ENCODE measurements around the gene TRIM8. TPM values are rescaled to one million over a fixed set of nuclear protein-coding genes. Genes with fewer than 3 reads are reported as not detected.
A peak's percentile ranks its signal among the peaks of the same experiment; 100 is the strongest.

The TRIM8 gene
- total RNA-seq, 2 donors from 2014 or later = 63.6 to 73.0 TPM

- Mint-ChIP-seq H3K27ac (peak overlapping the region; percentile 99), H3K27me3 (no peaks in the 10 kb centered on the region), H3K4me3 (peak overlapping the region; percentile 99), H3K4me1 (peaks cover 41% of the 10 kb centered on the region), H3K36me3 (ENCODE audit: low read depth) (peaks cover 2% of the 10 kb centered on the region)
- DNase-seq (peak; percentile 67 to 81 (median 73)), ATAC-seq (peak; percentile 58)
- no peaks in the 10 kb centered on the region for H3K9me3 ChIP-seq (ENCODE audit: control insufficient read depth, low read length, poor library complexity, severe bottlenecking)
Observed at GRCh38 chr10:102644646-102645387, 538 bp downstream of the TRIM8 start.

DNA sequence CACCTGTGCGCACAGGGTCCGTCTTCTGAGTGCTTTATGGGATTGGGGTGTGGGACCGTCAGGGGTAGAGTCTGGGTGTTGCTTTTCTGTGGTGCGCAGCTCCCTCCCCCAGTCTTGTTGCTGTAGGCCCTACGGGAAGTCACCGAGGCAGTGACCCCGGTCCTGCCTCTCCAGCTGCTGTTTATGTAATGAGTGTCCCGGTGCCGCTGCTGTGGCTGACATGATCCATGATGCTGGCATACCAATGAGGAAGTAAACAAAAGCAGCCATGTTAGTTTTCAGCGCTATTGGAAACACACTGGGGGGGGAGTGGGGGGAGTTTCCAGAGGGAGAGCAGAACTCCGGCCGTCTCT lies 1.1 kb downstream of the TRIM8 start:
- H3K4me1 Mint-ChIP-seq = peaks cover 44% of the 10 kb centered on the region
- peaks cover 2% of the 10 kb centered on the region for H3K36me3 Mint-ChIP-seq (ENCODE audit: low read depth)
- peak in 2 of 3 donors; percentile 28 to 37 for DNase-seq
- no peaks in the 10 kb centered on the region for H3K27me3 Mint-ChIP-seq
- H3K9me3 ChIP-seq (ENCODE audit: control insufficient read depth, low read length, poor library complexity, severe bottlenecking) = no peaks in the 10 kb centered on the region
- ATAC-seq = no peak
- peak overlapping the region; percentile 99 for H3K4me3 Mint-ChIP-seq
- H3K27ac Mint-ChIP-seq = peak overlapping the region; percentile 99

DNA sequence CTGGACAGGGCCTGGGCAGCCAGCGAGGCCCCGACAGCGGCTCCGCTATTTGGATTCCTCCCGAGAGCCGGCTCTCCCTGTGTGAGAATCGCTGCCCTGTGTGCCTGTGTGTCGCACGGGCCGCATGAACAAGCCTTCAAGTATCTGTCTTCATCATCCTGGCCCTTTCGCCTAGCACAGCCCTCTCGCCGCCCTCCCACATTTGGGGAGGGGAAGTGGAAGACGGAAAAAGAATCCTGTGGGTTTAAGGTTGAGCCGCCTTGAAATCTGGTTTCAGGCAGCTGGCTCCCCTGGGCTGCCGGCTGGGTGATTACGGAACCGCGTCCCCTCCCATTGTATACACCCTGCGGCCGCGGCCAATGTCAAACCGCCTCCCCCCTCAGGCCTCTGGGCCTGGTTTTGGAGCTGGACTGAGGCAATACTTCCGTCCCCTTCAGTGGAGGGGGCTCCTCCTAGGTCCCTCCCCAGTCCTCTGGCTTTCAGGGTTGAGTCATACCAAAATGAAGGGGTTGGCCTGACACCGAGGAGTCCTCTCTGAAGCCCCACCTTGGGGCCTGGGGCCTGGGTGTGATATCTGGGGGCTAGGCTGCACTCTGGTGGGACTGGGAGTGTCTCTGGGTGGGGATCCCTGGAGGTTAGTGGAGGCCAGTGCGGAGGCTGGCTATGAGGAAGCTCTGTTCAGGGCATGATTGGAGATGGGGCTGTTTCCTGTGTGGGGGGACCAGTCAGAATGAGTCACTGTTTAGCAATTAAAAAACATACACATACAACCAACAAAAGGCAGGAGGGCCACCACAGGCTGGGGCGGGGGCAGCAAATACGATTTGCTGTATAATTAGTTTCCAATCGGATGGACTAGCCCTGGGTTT lies 1.7 kb downstream of the TRIM8 start:
- peak; percentile 26 to 66 (median 34) for DNase-seq
- H3K9me3 ChIP-seq (ENCODE audit: control insufficient read depth, low read length, poor library complexity, severe bottlenecking) = no peaks in the 10 kb centered on the region
- H3K4me3 Mint-ChIP-seq = peak overlapping the region; percentile 99
- peaks cover 2% of the 10 kb centered on the region for H3K36me3 Mint-ChIP-seq (ENCODE audit: low read depth)
- H3K27me3 Mint-ChIP-seq = no peaks in the 10 kb centered on the region
- peak overlapping the region; percentile 99 for H3K27ac Mint-ChIP-seq
- ATAC-seq = peak; percentile 24
- H3K4me1 Mint-ChIP-seq = peaks cover 49% of the 10 kb centered on the region

- peak in 1 of 3 donors; percentile 39 for DNase-seq
- ATAC-seq = peak; percentile 12
- Mint-ChIP-seq H3K36me3 (ENCODE audit: low read depth) (peaks cover 2% of the 10 kb centered on the region), H3K4me3 (peak overlapping the region; percentile 99), H3K27me3 (no peaks in the 10 kb centered on the region), H3K27ac (peak overlapping the region; percentile 99), H3K4me1 (peaks cover 51% of the 10 kb centered on the region)
- H3K9me3 ChIP-seq (ENCODE audit: control insufficient read depth, low read length, poor library complexity, severe bottlenecking) = no peaks in the 10 kb centered on the region
Observed at GRCh38 chr10:102646610-102647442, 2.5 kb downstream of the TRIM8 start.

DNA sequence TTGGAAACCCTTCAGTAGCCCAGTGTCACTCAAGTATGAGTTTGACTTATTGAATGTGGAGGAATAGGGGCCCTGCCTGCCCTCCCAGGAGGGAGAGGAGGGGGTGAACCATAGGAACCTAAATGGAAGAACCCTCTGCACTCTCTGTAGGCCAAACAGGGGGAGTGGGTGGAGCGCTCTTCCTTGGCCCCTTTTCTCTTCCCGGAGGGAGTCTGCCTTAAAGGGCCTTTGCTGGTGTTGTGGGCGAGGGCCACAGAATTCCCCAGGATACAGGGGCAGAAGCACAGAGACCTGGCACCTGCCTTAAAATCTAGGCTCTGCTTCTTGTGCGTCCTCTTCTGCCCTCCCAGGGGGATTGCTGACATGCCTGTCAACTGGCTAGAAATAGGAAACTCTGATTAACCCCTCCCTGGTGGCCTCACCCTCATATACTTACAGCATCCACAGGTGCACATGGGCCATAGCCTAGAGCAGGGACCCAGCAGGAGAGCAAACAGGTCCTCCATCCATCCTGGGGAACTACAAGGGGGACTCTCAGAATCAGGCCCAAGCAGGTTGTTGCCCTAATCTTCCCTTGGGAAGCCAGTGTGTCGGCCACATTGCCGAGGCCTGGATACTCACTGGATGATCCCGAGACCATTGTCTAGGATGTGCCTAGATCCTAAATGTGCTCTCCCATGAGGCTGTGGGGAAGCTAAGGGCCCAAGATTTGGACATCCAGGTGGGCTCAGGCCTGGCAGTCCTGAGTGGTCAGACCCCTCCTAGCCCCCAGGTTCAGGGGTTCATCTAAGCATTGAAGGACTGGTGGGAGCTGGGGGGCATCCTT lies 3.4 kb downstream of the TRIM8 start:
- H3K36me3 Mint-ChIP-seq (ENCODE audit: low read depth) = peaks cover 2% of the 10 kb centered on the region

GRCh38 chr10:102648269-102648888 lies 4.1 kb downstream of the TRIM8 start:
- H3K4me1 Mint-ChIP-seq = peaks cover 62% of the 10 kb centered on the region
- H3K4me3 Mint-ChIP-seq = peak overlapping the region; percentile 99
- H3K27ac Mint-ChIP-seq = peak overlapping the region; percentile 99
- DNase-seq = no peak
- ATAC-seq = no peak
- H3K36me3 Mint-ChIP-seq (ENCODE audit: low read depth) = peaks cover 2% of the 10 kb centered on the region
- no peaks in the 10 kb centered on the region for H3K9me3 ChIP-seq (ENCODE audit: control insufficient read depth, low read length, poor library complexity, severe bottlenecking)
- no peaks in the 10 kb centered on the region for H3K27me3 Mint-ChIP-seq

More for the DNA sequence above, 3.4 kb downstream of the TRIM8 start:
- H3K4me1 Mint-ChIP-seq = peaks cover 56% of the 10 kb centered on the region
- H3K9me3 ChIP-seq (ENCODE audit: control insufficient read depth, low read length, poor library complexity, severe bottlenecking) = no peaks in the 10 kb centered on the region
- no peaks in the 10 kb centered on the region for H3K27me3 Mint-ChIP-seq
- H3K27ac Mint-ChIP-seq = peak overlapping the region; percentile 99
- ATAC-seq = no peak
- H3K4me3 Mint-ChIP-seq = peak overlapping the region; percentile 99
- no peak for DNase-seq

DNA sequence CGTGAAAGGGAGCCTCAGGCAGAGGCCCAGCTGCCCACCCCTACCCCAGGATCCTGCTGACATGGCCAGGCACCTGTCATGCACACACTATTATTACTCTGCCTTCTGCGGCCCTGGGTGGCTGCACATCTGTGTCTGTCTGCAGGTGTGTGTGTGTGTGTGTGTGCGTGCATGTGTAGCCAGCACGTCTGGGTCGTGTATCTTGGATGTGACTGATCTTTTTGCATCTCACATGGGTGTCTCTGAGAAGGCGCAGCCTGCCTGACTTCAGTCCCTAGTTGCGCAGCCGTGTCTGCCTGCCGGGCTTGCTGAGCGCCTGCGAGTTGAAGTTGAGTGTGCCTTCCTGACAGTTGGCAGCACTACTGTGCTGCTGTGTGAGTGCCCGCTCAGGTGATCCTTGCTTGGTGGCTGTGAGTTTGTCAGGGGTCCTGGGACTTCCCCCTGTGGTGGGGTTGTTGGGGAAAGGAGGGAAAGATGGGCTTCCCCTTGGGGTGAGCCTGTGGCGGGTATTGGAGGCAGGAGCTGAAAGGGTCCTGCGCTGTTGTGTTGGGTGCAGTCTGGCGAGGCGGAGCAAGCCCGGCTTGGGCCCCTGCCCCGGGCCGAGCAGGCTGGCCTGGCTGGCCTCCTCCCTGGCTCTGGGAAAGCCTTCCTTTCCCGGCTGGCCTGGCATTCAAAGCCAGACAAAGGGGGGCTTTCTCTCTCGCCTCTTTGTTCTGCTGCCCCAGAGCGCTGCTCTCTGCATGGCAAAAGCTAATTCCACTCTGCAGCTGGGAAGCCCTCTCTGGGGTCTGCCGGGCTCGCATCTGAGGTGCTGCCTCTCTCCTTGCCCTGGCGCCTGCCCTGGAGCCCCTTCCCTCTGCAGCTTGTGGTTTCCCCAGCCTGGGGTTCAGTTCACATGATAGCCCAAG lies 4.9 kb downstream of the TRIM8 start:
- peak overlapping the region; percentile 99 for H3K27ac Mint-ChIP-seq
- H3K4me3 Mint-ChIP-seq = peak overlapping the region; percentile 99
- H3K27me3 Mint-ChIP-seq = no peaks in the 10 kb centered on the region
- no peak for DNase-seq
- H3K4me1 Mint-ChIP-seq = peaks cover 63% of the 10 kb centered on the region
- H3K9me3 ChIP-seq (ENCODE audit: control insufficient read depth, low read length, poor library complexity, severe bottlenecking) = no peaks in the 10 kb centered on the region
- no peak for ATAC-seq
- H3K36me3 Mint-ChIP-seq (ENCODE audit: low read depth) = peaks cover 4% of the 10 kb centered on the region

DNA sequence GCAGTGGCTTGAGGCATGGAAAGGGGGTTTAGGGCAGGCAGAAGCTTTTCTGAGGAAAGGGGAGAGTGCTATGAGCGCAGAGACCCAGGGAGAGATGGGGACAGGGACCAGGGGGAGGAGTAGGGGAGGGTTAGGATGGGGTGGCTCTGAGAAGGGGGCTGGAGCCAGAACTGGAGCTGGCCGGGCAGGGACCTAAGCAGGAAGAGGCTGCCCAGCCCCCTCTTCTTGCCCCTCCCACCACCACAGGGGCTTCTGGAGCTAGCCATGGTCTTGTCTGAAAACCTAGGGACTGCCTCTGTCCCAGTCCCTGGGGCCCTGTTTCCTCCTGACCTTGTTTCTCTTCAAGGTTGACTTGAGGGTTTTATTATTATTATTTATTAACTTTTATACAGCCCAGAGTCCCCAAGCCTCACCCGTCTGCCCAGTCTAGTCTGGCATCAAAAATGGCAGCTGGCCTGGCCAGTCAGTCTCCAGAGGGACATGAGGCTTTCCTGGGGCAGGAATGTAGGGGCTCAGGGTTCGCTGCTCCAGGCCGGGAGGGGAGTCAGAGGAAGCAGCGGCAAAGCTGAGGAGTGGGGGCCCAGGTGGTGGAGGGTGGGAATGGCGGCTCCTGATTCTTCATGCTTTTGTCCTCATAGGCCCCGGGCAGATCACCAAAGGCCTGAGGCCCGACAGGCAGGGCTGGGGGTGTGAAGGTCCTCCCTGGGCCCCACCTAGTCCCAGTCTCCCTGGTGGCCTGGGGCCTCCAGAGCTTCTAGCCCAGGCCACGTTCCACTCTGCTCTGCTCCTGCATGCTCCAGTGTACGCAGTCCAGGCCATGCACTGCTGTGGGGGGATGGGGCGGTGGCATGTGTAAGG lies 5.7 kb downstream of the TRIM8 start:
- Mint-ChIP-seq H3K4me1 (peaks cover 63% of the 10 kb centered on the region), H3K36me3 (ENCODE audit: low read depth) (peaks cover 4% of the 10 kb centered on the region), H3K27ac (peak overlapping the region; percentile 99), H3K4me3 (peak overlapping the region; percentile 99), H3K27me3 (no peaks in the 10 kb centered on the region)
- H3K9me3 ChIP-seq (ENCODE audit: control insufficient read depth, low read length, poor library complexity, severe bottlenecking) = no peaks in the 10 kb centered on the region
- DNase-seq (no peak), ATAC-seq (no peak)

GRCh38 chr10:102650655-102651454 lies 6.6 kb downstream of the TRIM8 start:
- DNase-seq (no peak), ATAC-seq (no peak)
- no peaks in the 10 kb centered on the region for H3K27me3 Mint-ChIP-seq
- peaks cover 62% of the 10 kb centered on the region for H3K4me1 Mint-ChIP-seq
- peaks cover 2% of the 10 kb centered on the region for H3K36me3 Mint-ChIP-seq (ENCODE audit: low read depth)
- no peaks in the 10 kb centered on the region for H3K9me3 ChIP-seq (ENCODE audit: control insufficient read depth, low read length, poor library complexity, severe bottlenecking)
- H3K4me3 Mint-ChIP-seq = peak overlapping the region; percentile 62
- peak overlapping the region; percentile 99 for H3K27ac Mint-ChIP-seq

Data from T-helper 17 cell (primary cell).